ENCODE measurements around the gene PRKCD.

Gene PRKCD

GRCh38 chr3:53221827-53222182 lies 60.8 kb downstream of the PRKCD start:
- no peak for DNase-seq

- no peak for DNase-seq
These were observed 61.3 kb downstream of the PRKCD start for GRCh38 chr3:53222183-53222901.

GRCh38 chr3:53223025-53223424 lies 62.0 kb downstream of the PRKCD start:
- DNase-seq, result no peak

- no peak for DNase-seq
These were observed 62.5 kb downstream of the PRKCD start for GRCh38 chr3:53223541-53223966.

GRCh38 chr3:53224026-53224425 lies 63.0 kb downstream of the PRKCD start:
- no peak for DNase-seq

- DNase-seq, result no peak
These were observed 63.5 kb downstream of the PRKCD start for GRCh38 chr3:53224536-53224935.

- no peak for DNase-seq
These were observed 64.2 kb downstream of the PRKCD start for GRCh38 chr3:53225181-53225580.

GRCh38 chr3:53225651-53226050 lies 64.6 kb downstream of the PRKCD start:
- no peak for DNase-seq

GRCh38 chr3:53226142-53226840 lies 65.3 kb downstream of the PRKCD start:
- DNase-seq, result no peak

- DNase-seq, result no peak
These were observed 65.9 kb downstream of the PRKCD start for GRCh38 chr3:53226841-53227407.

GRCh38 chr3:53227993-53228885 lies 67.2 kb downstream of the PRKCD start:
- DNase-seq, result no peak

- DNase-seq, result no peak
These were observed 68.2 kb downstream of the PRKCD start for GRCh38 chr3:53229171-53229570.

- no peak for DNase-seq
These were observed 68.6 kb downstream of the PRKCD start for GRCh38 chr3:53229606-53230005.

- no peak for DNase-seq
These were observed 69.1 kb downstream of the PRKCD start for GRCh38 chr3:53230041-53230621.

GRCh38 chr3:53230789-53231188 lies 69.8 kb downstream of the PRKCD start:
- no peak for DNase-seq

- no peak for DNase-seq
These were observed 70.8 kb downstream of the PRKCD start for GRCh38 chr3:53231532-53232511.

GRCh38 chr3:53232641-53233377 lies 71.8 kb downstream of the PRKCD start:
- DNase-seq, result no peak

GRCh38 chr3:53234130-53234840 lies 73.3 kb downstream of the PRKCD start:
- DNase-seq, result no peak

- no peak for DNase-seq
These were observed 73.8 kb downstream of the PRKCD start for GRCh38 chr3:53234841-53235232.

GRCh38 chr3:53235545-53235944 lies 74.5 kb downstream of the PRKCD start:
- DNase-seq, result no peak
